Caco-2 (cell line): ENCODE results near the gene DIAPH2. TPM values are rescaled to one million over a fixed set of nuclear protein-coding genes. Genes with fewer than 3 reads are reported as not detected.

Experiments
- BruUV-seq: library from RNA; stranded (reverse); fragments of 400-500 nt; replicated peaks from 2 replicates; lab custom pipeline; 2021; lab: Mats Ljungman, UMichigan
- CTCF ChIA-PET: fragments of 300-600 bp; sonication (Branson Sonifier 250); formaldehyde crosslinking; loops from one replicate; lab custom pipeline; 2022; ENCODE audit warnings: antibody characterized with exemption; lab: Charles Lee
- POLR2A ChIA-PET: fragments of 300-600 bp; sonication (Branson Sonifier 250); formaldehyde crosslinking; loops from one replicate; lab custom pipeline; 2022; ENCODE audit warnings: antibody characterized with exemption; lab: Charles Lee
- DNase-seq, 2 experiments: peaks; one replicate each; pipeline versions ENCODE4 v3.0.0 to v3.0.0-alpha.2; 2020 to 2022
- H3K27me3 ChIP-seq: replicated peaks from 2 replicates; pipeline ENCODE4 v1.6.0; 2011; ENCODE audit warnings: low read length; ENCODE audit not compliant: control insufficient read depth, insufficient read depth
- H3K36me3 ChIP-seq: 2 replicates; pipeline ENCODE4 v1.5.1; 2011; ENCODE audit warnings: low read length; ENCODE audit not compliant: control insufficient read depth, insufficient read depth
- H3K4me1 ChIP-seq: fragments of 250-450 bp; sonication (Bioruptor Pico); 2 replicates; pipeline ENCODE4 v1.5.1; 2020; ENCODE audit warnings: mild to moderate bottlenecking
- H3K4me3 ChIP-seq: 2 replicates; pipeline ENCODE4 v1.5.1; 2011; ENCODE audit warnings: low read depth, mild to moderate bottlenecking, control low read depth, low read length
- H3K9me3 ChIP-seq: fragments of 250-450 bp; sonication (Bioruptor Pico); 2 replicates; pipeline ENCODE4 v1.5.1; 2020; ENCODE audit warnings: mild to moderate bottlenecking, moderate library complexity
- H3K27ac Mint-ChIP-seq: one replicate; pipeline ENCODE4 v1.8.0; 2022; ENCODE audit warnings: mixed read lengths; ENCODE audit not compliant: unreplicated experiment
- H3K27me3 Mint-ChIP-seq: one replicate; pipeline ENCODE4 v1.8.0; 2022; ENCODE audit warnings: mixed read lengths; ENCODE audit not compliant: insufficient read depth, unreplicated experiment
- H3K36me3 Mint-ChIP-seq: one replicate; pipeline ENCODE4 v1.8.0; 2022; ENCODE audit warnings: mild to moderate bottlenecking, mixed read lengths; ENCODE audit not compliant: insufficient read depth, unreplicated experiment
- H3K4me1 Mint-ChIP-seq: one replicate; pipeline ENCODE4 v1.8.0; 2022; ENCODE audit warnings: low read depth, mixed read lengths; ENCODE audit not compliant: unreplicated experiment
- H3K4me3 Mint-ChIP-seq: one replicate; pipeline ENCODE4 v1.8.0; 2022; ENCODE audit warnings: mild to moderate bottlenecking, moderate library complexity, mixed read lengths; ENCODE audit not compliant: unreplicated experiment
- H3K9me3 Mint-ChIP-seq: one replicate; pipeline ENCODE4 v1.8.0; 2022; ENCODE audit warnings: mixed read lengths; ENCODE audit not compliant: unreplicated experiment
- intact Hi-C: fragments of 100-400 bp; cut with micrococcal nuclease; formaldehyde crosslinking; loops from one replicate; pipeline ENCODE4 v1.10.0; 2022; ENCODE audit not compliant: unreplicated experiment
- total RNA-seq: library from RNA; stranded (reverse); gene quantifications from 2 replicates; pipeline ENCODE4 v1.2.3, GENCODE V29; 2022
- TF ChIP-seq, protein P1 (sequence below), 2 experiments: fragments of 200-600 bp in 1 of 2; IDR thresholded peaks; 1 replicate in 1 of 2; 2 replicates in 1 of 2; pipeline versions ENCODE4 v1.5.1 to v1.8.0; 2011 to 2022; ENCODE audit warnings: antibody characterized with exemption in 1 of 2, control low read depth in 1 of 2, inconsistent platforms in 1 of 2, low read depth in 1 of 2, low read length in 1 of 2, mild to moderate bottlenecking in 1 of 2, moderate library complexity in 1 of 2; ENCODE audit not compliant: insufficient read depth in 1 of 2, severe bottlenecking in 1 of 2, unreplicated experiment in 1 of 2

DIAPH2 gene
- total RNA-seq, 1 experiment from 2014 or later = 16.1 TPM

DNA sequence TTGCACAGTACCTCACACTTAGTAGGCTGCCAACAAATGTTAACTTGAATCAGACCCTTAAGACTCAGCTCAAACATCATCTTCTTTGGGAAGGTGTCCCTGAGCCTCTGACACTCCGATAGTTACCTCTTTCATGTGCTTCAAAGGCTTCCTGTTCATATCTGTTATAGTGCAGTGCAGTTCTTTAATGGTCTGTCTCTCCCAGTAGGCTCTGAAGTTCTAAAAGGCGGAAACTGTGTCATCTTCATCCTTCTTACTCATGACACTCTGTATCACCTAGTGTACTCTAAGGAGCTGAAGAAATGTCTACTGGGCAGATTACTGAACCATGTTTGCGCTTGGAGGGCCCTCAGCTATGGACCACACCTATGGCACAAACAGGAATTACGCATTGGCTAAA, 2.1 kb upstream of the DIAPH2 start:
- POLR2A ChIA-PET = no interaction called here
- Histone ChIP-seq H3K36me3 (no peaks in the 10 kb centered on the region), H3K27me3 (no peaks in the 10 kb centered on the region), H3K4me1 (no peaks in the 10 kb centered on the region), H3K4me3 (no peak overlapping the region), H3K9me3 (no peaks in the 10 kb centered on the region)
- DNase-seq = no peak
- no peak overlapping the region for H3K27ac Mint-ChIP-seq
- intact Hi-C loops = loop anchor here (10.0 kb wide), 1 partner anchor 138 kb away; no protein-coding TSS in a partner anchor
- H3K4me1 Mint-ChIP-seq = no peaks in the 10 kb centered on the region
- H3K27me3 Mint-ChIP-seq = no peaks in the 10 kb centered on the region
- TF ChIP-seq, protein P1, sequence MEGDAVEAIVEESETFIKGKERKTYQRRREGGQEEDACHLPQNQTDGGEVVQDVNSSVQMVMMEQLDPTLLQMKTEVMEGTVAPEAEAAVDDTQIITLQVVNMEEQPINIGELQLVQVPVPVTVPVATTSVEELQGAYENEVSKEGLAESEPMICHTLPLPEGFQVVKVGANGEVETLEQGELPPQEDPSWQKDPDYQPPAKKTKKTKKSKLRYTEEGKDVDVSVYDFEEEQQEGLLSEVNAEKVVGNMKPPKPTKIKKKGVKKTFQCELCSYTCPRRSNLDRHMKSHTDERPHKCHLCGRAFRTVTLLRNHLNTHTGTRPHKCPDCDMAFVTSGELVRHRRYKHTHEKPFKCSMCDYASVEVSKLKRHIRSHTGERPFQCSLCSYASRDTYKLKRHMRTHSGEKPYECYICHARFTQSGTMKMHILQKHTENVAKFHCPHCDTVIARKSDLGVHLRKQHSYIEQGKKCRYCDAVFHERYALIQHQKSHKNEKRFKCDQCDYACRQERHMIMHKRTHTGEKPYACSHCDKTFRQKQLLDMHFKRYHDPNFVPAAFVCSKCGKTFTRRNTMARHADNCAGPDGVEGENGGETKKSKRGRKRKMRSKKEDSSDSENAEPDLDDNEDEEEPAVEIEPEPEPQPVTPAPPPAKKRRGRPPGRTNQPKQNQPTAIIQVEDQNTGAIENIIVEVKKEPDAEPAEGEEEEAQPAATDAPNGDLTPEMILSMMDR (IDR thresholded peaks at IDR 0.05; ENCODE audit: insufficient read depth in 1 of 2, low read depth in 1 of 2, low read length in 1 of 2, severe bottlenecking in 1 of 2, unreplicated experiment in 1 of 2) = no peak
- CTCF ChIA-PET = no interaction called here
- H3K9me3 Mint-ChIP-seq = no peaks in the 10 kb centered on the region
- H3K4me3 Mint-ChIP-seq = no peak overlapping the region
- BruUV-seq = no TSS peak
- no peaks in the 10 kb centered on the region for H3K36me3 Mint-ChIP-seq

DNA sequence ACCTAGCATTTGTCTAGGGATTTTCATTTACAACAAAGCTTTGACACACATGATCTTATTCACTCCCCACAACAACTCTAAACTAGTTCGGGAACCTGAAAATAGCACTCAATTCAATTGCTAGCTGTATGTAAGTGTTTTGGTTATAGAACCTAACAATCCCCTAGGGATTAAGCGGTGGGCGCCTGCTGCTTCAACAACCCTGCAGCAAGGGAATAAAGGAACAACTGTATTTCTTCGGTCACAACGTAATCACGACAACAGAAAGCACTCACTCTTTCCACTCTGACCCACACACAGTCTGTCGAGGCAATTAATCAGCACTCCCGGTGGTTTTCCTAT, 674 bp upstream of the DIAPH2 start:
- H3K27me3 Mint-ChIP-seq = no peaks in the 10 kb centered on the region
- ChIA-PET POLR2A (interaction anchor here (1.1 kb wide), 1 partner anchor 36 kb away, joined by 4 read pairs; no protein-coding TSS in a partner anchor), CTCF (no interaction called here)

DNA sequence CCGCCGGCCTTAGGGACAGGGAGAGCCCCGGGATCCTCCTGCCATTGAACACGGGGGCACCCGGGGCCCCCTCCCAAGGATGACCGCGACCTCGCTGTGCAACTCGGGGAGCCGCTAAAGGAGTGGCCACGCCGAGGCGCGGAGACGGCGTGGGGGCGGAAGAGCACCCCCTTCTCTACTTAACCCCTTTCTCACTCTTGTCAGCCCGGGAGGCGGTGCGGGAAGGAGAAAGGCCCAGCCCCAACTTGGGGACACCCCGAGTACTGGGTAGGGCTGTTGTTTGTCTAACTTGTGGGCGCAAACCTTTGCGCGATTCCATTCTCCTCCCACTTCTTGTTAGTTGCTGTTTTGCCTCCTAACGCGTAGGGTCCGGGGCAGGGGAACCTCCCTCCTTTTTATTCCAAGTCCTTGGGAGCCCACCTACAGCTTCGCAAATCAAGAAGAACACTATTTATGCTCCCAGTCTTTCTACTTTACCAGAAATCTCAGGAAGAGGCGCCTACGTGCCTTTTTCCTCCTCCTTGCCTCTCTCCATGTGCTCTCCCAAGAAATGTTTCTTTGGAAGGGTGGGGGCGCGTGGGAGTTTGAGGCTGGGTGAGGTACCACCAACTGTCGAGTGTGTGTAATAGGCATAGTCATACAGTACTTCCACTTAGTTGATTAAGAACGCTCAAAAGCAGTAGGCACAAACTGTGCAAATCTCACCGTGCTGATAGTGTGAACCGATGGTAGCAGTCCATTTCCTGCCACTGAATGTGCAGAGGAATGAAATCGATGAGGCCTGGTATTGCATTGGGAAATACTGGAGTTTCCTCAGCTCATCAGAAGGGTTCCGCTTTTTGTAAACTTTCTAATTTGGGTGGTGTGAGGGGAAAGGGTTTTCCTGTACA, 813 bp downstream of the DIAPH2 start:
- H3K4me1 Mint-ChIP-seq = no peaks in the 10 kb centered on the region
- H3K36me3 Mint-ChIP-seq = no peaks in the 10 kb centered on the region
- no TSS peak for BruUV-seq
- H3K4me1 ChIP-seq = no peaks in the 10 kb centered on the region
- peak overlapping the region; percentile 86 for H3K27ac Mint-ChIP-seq
- H3K36me3 ChIP-seq = no peaks in the 10 kb centered on the region
- no peaks in the 10 kb centered on the region for H3K9me3 Mint-ChIP-seq
- H3K27me3 Mint-ChIP-seq = no peaks in the 10 kb centered on the region
- peak overlapping the region; percentile 98 for H3K4me3 Mint-ChIP-seq
- POLR2A ChIA-PET = no interaction called here
- intact Hi-C loops = loop anchor here (2.0 to 10.0 kb wide), 2 partner anchors 27 to 141 kb away; no protein-coding TSS in a partner anchor
- peak; percentile 33 to 37 for DNase-seq
- H3K4me3 ChIP-seq = peak overlapping the region; percentile 60
- CTCF ChIA-PET = no interaction called here
- H3K9me3 ChIP-seq = no peaks in the 10 kb centered on the region
- TF ChIP-seq, protein P1 (IDR thresholded peaks at IDR 0.05; ENCODE audit: insufficient read depth in 1 of 2, low read depth in 1 of 2, low read length in 1 of 2, severe bottlenecking in 1 of 2, unreplicated experiment in 1 of 2) = no peak
- H3K27me3 ChIP-seq = no peaks in the 10 kb centered on the region

More for the DNA sequence above, 674 bp upstream of the DIAPH2 start:
- Mint-ChIP-seq H3K4me1 (no peaks in the 10 kb centered on the region), H3K27ac (peak overlapping the region; percentile 86), H3K9me3 (no peaks in the 10 kb centered on the region), H3K4me3 (peak overlapping the region; percentile 98), H3K36me3 (no peaks in the 10 kb centered on the region)
- no peaks in the 10 kb centered on the region for H3K4me1 ChIP-seq
- H3K27me3 ChIP-seq = no peaks in the 10 kb centered on the region
- peak overlapping the region; percentile 60 for H3K4me3 ChIP-seq
- no peaks in the 10 kb centered on the region for H3K9me3 ChIP-seq
- TF ChIP-seq, protein P1 (IDR thresholded peaks at IDR 0.05; ENCODE audit: insufficient read depth in 1 of 2, low read depth in 1 of 2, low read length in 1 of 2, severe bottlenecking in 1 of 2, unreplicated experiment in 1 of 2) = no peak
- no peak for DNase-seq
- no peaks in the 10 kb centered on the region for H3K36me3 ChIP-seq
- intact Hi-C loops = loop anchor here (1.0 to 10.0 kb wide), 2 partner anchors 139 to 312 kb away; no protein-coding TSS in a partner anchor
- BruUV-seq = TSS peak; percentile 57
